Spleen (tissue), 7 donors: ENCODE results near the gene FHAD1.

ENCODE experiments used
- CTCF ChIP-seq, 11 experiments: fragments of 200-600 bp in 7 of 11; fragments of 450-650 bp in 4 of 11; sonication (generic) in 4 of 11; IDR thresholded peaks in 8 of 11; conservative IDR thresholded peaks in 3 of 11; 1 replicate in 7 of 11; 2 replicates in 4 of 11; pipeline versions ENCODE4 v1.4.0 to v1.8.0; 2016 to 2021; ENCODE audit warnings: antibody characterized with exemption in 11 of 11, inconsistent platforms in 4 of 11, mild to moderate bottlenecking in 1 of 11
- POLR2AphosphoS5 ChIP-seq, 3 donors: sonication (generic); formaldehyde crosslinking; IDR thresholded peaks; one replicate each; pipeline ENCODE4 v1.5.1; 2017; ENCODE audit warnings: antibody characterized with exemption in 3 of 3
- donor health status: DM: no; HTN: no; CAD: no; lungs with moderate emphysema.
- donor health status: DM: no; HTN: no; CAD: no.
- donor health status: DM: no; HTN: no; CAD: no.

- TF ChIP-seq CTCF (IDR thresholded peaks at IDR 0.05 in 8 of 11, conservative IDR thresholded peaks at IDR 0.05 in 3 of 11) (peak in 7 of 11 experiments; percentile 20 to 47 (median 31)), POLR2AphosphoS5 (IDR thresholded peaks at IDR 0.05) (peak in 2 of 3 donors; percentile 43 to 75)
Measured at GRCh38 chr1:15426492-15427279, 179.7 kb downstream of the FHAD1 start.
